ENCODE data around the gene UGT1A3.
"Not testable (repeated sequence)": the region's sequence is repeated elsewhere in the genome, so short reads cannot be mapped to it uniquely, and the experiment has no call there.

Gene UGT1A3

GRCh38 chr2:233708942-233709341, 19.9 kb upstream of the UGT1A3 start:
- no peak for DNase-seq

GRCh38 chr2:233711312-233712008, 17.4 kb upstream of the UGT1A3 start:
- DNase-seq = peak; percentile 74

GRCh38 chr2:233712611-233713261, 16.1 kb upstream of the UGT1A3 start, which contains the start of gene UGT1A5:
TSS of gene UGT1A5 (plus strand) at chr2:233712907. CDS start at chr2:233712992, 85 bp downstream.
- DNase-seq = no peak

GRCh38 chr2:233713262-233713615, 15.6 kb upstream of the UGT1A3 start:
- DNase-seq = no peak

- DNase-seq = peak; percentile 7
Observed at GRCh38 chr2:233714121-233714520, 14.7 kb upstream of the UGT1A3 start.

GRCh38 chr2:233718552-233718951, 10.3 kb upstream of the UGT1A3 start, which contains the start of gene UGT1A4:
TSS of gene UGT1A4 (plus strand) at chr2:233718736. CDS start at chr2:233718821, 85 bp downstream.
- no peak for DNase-seq

- DNase-seq = not testable (repeated sequence)
Observed at GRCh38 chr2:233736868-233737653, 8.2 kb downstream of the UGT1A3 start.

GRCh38 chr2:233740870-233741269, 12.0 kb downstream of the UGT1A3 start:
- no peak for DNase-seq

GRCh38 chr2:233743464-233744259, 14.8 kb downstream of the UGT1A3 start:
- DNase-seq = no peak

- DNase-seq = no peak
Observed at GRCh38 chr2:233745073-233745755, 16.4 kb downstream of the UGT1A3 start.

GRCh38 chr2:233745838-233746237, 17.0 kb downstream of the UGT1A3 start:
- not testable (repeated sequence) for DNase-seq

- no peak for DNase-seq
Observed at GRCh38 chr2:233746475-233747282, 17.8 kb downstream of the UGT1A3 start.

- DNase-seq = no peak
Observed at GRCh38 chr2:233747283-233747544, 18.4 kb downstream of the UGT1A3 start.

- DNase-seq = not testable (repeated sequence)
Observed at GRCh38 chr2:233750689-233751088, 21.8 kb downstream of the UGT1A3 start.

GRCh38 chr2:233751212-233752009, 22.6 kb downstream of the UGT1A3 start:
- not testable (repeated sequence) for DNase-seq

- DNase-seq = no peak
Observed at GRCh38 chr2:233754872-233755611, 26.2 kb downstream of the UGT1A3 start.

- no peak for DNase-seq
Observed at GRCh38 chr2:233756429-233757081, 27.7 kb downstream of the UGT1A3 start.

- no peak for DNase-seq
Observed at GRCh38 chr2:233758141-233758540, 29.3 kb downstream of the UGT1A3 start.

GRCh38 chr2:233758849-233759248, 30.0 kb downstream of the UGT1A3 start:
- DNase-seq = no peak

Data from OCI-M1 (cell line).